Right atrium auricular region (tissue), 2 donors: ENCODE results near the gene TSC22D2. TPM values are rescaled to one million over a fixed set of nuclear protein-coding genes. Genes with fewer than 3 reads are reported as not detected.

ENCODE experiments used
- DNase-seq: peaks from one replicate; pipeline ENCODE4 v3.0.0-alpha.2; 2019; ENCODE audit warnings: low spot score
- H3K27ac ChIP-seq, 2 donors: fragments of 200-600 bp; sonication (generic); 1 replicate in 1 of 2; 2 replicates in 1 of 2; pipeline ENCODE4 v1.5.1; 2016 to 2019
- H3K27me3 ChIP-seq, 2 donors: fragments of 200-600 bp; sonication (generic); one replicate each; pipeline versions ENCODE4 v1.5.1 to v1.6.0; 2017 to 2019
- H3K36me3 ChIP-seq: fragments of 200-600 bp; sonication (generic); one replicate; pipeline ENCODE4 v1.5.1; 2016
- H3K4me1 ChIP-seq, 2 donors: fragments of 200-600 bp; sonication (generic); one replicate each; pipeline versions ENCODE4 v1.5.1 to v1.6.0; 2017 to 2019
- H3K4me3 ChIP-seq, 2 donors: fragments of 200-600 bp; sonication (generic); 1 replicate in 1 of 2; 2 replicates in 1 of 2; pipeline ENCODE4 v1.5.1; 2017 to 2019; ENCODE audit warnings: mild to moderate bottlenecking in 1 of 2, moderate library complexity in 1 of 2
- H3K9me3 ChIP-seq, 2 donors: fragments of 200-600 bp; sonication (generic); one replicate each; pipeline ENCODE4 v1.5.1; 2019
- CTCF ChIP-seq, 2 donors: fragments of 200-600 bp; sonication (generic); IDR thresholded peaks; one replicate each; pipeline ENCODE4 v1.5.1; 2019; ENCODE audit warnings: antibody characterized with exemption in 2 of 2
- total RNA-seq, 2 donors: library from RNA; depleted of rRNA; stranded (reverse); fragments of >200 nt; gene quantifications; one replicate each; pipeline ENCODE4 v1.1.0, GENCODE V29; 2016

TSC22D2 gene
- total RNA-seq, 2 donors from 2014 or later: 18.1 to 23.5 TPM

- Histone ChIP-seq H3K4me1 (peaks cover 0 to 93% of the 10 kb centered on the region in 2 donors), H3K27ac (no peak overlapping the region), H3K4me3 (no peak overlapping the region), H3K9me3 (no peaks in the 10 kb centered on the region), H3K27me3 (no peaks in the 10 kb centered on the region), H3K36me3 (no peaks in the 10 kb centered on the region)
- TF ChIP-seq CTCF (IDR thresholded peaks at IDR 0.05): no peak
- DNase-seq: no peak
These were observed 11.9 kb downstream of the TSC22D2 start for GRCh38 chr3:150419959-150420358.

GRCh38 chr3:150421256-150421655 is 13.2 kb downstream of the TSC22D2 start:
- Histone ChIP-seq H3K4me1 (peaks cover 0 to 80% of the 10 kb centered on the region in 2 donors), H3K27me3 (no peaks in the 10 kb centered on the region), H3K27ac (no peak overlapping the region), H3K36me3 (no peaks in the 10 kb centered on the region), H3K9me3 (no peaks in the 10 kb centered on the region), H3K4me3 (no peak overlapping the region)
- DNase-seq: no peak
- no peak for TF ChIP-seq CTCF (IDR thresholded peaks at IDR 0.05)

- no peak for TF ChIP-seq CTCF (IDR thresholded peaks at IDR 0.05)
- Histone ChIP-seq H3K4me1 (peaks cover 0 to 73% of the 10 kb centered on the region in 2 donors), H3K27me3 (no peaks in the 10 kb centered on the region), H3K9me3 (no peaks in the 10 kb centered on the region), H3K27ac (no peak overlapping the region), H3K36me3 (no peaks in the 10 kb centered on the region), H3K4me3 (no peak overlapping the region)
- DNase-seq: no peak
These were observed 13.9 kb downstream of the TSC22D2 start for GRCh38 chr3:150421799-150422548.

GRCh38 chr3:150422907-150423306 is 14.8 kb downstream of the TSC22D2 start:
- peaks cover 0 to 66% of the 10 kb centered on the region in 2 donors for H3K4me1 ChIP-seq
- TF ChIP-seq CTCF (IDR thresholded peaks at IDR 0.05): no peak
- DNase-seq: no peak

GRCh38 chr3:150423761-150424160 is 15.7 kb downstream of the TSC22D2 start:
- DNase-seq: no peak
- TF ChIP-seq CTCF (IDR thresholded peaks at IDR 0.05): peak in 1 of 2 donors; percentile 10
- H3K27me3 ChIP-seq: no peaks in the 10 kb centered on the region
- H3K4me3 ChIP-seq: no peak overlapping the region
- H3K9me3 ChIP-seq: no peaks in the 10 kb centered on the region
- no peak overlapping the region for H3K27ac ChIP-seq
- no peaks in the 10 kb centered on the region for H3K36me3 ChIP-seq
- H3K4me1 ChIP-seq: peaks cover 0 to 66% of the 10 kb centered on the region in 2 donors

More at GRCh38 chr3:150422907-150423306, 14.8 kb downstream of the TSC22D2 start:
- Histone ChIP-seq H3K9me3 (no peaks in the 10 kb centered on the region), H3K36me3 (no peaks in the 10 kb centered on the region), H3K27ac (no peak overlapping the region), H3K27me3 (no peaks in the 10 kb centered on the region), H3K4me3 (no peak overlapping the region)

- Histone ChIP-seq H3K36me3 (no peaks in the 10 kb centered on the region), H3K9me3 (no peaks in the 10 kb centered on the region), H3K27ac (no peak overlapping the region), H3K27me3 (no peaks in the 10 kb centered on the region), H3K4me1 (peaks cover 0 to 59% of the 10 kb centered on the region in 2 donors), H3K4me3 (no peak overlapping the region)
- TF ChIP-seq CTCF (IDR thresholded peaks at IDR 0.05): no peak
- DNase-seq: no peak
These were observed 18.2 kb downstream of the TSC22D2 start for GRCh38 chr3:150426292-150426691.
